WTC11 (cell line): ENCODE results near the gene TSSC4. TPM values are rescaled to one million over a fixed set of nuclear protein-coding genes. Genes with fewer than 3 reads are reported as not detected.

Experiments used
- ATAC-seq: fragments of 200-7000 bp; cut with Tn5 transposase; 2 replicates; pipeline ENCODE4 v1.10.0; 2021; ENCODE audit warnings: mild to moderate bottlenecking, moderate library complexity
- CTCF ChIA-PET: fragments of 300-600 bp; sonication (Branson Sonifier 250); formaldehyde crosslinking; loops from one replicate; lab custom pipeline; 2021; ENCODE audit warnings: antibody characterized with exemption; lab: Charles Lee
- POLR2A ChIA-PET: fragments of 350-600 bp; sonication (Branson Sonifier 250); formaldehyde crosslinking; loops from one replicate; lab custom pipeline; 2021; ENCODE audit warnings: antibody characterized with exemption; lab: Charles Lee
- DNase-seq: peaks from one replicate; pipeline ENCODE4 v3.0.0; 2021; ENCODE audit warnings: low spot score
- H3K27ac Mint-ChIP-seq: 2 replicates; pipeline ENCODE4 v1.8.0; 2021; ENCODE audit warnings: mixed read lengths
- H3K27me3 Mint-ChIP-seq: 2 replicates; pipeline ENCODE4 v1.8.0; 2021; ENCODE audit warnings: low read depth, mild to moderate bottlenecking, moderate library complexity, mixed read lengths
- H3K36me3 Mint-ChIP-seq: 2 replicates; pipeline ENCODE4 v1.8.0; 2021; ENCODE audit warnings: mixed read lengths
- H3K4me1 Mint-ChIP-seq: 2 replicates; pipeline ENCODE4 v1.8.0; 2022; ENCODE audit warnings: mixed read lengths
- H3K4me3 Mint-ChIP-seq: 2 replicates; pipeline ENCODE4 v1.8.0; 2021; ENCODE audit warnings: mild to moderate bottlenecking, moderate library complexity, mixed read lengths
- H3K9me3 Mint-ChIP-seq: 2 replicates; pipeline ENCODE4 v1.8.0; 2021; ENCODE audit warnings: mixed read lengths
- ARID4B ChIP-seq: sonication (generic); formaldehyde crosslinking; IDR thresholded peaks from 2 replicates; pipeline ENCODE4 v1.8.0; 2023; ENCODE audit warnings: missing genetic modification reagents, mild to moderate bottlenecking, borderline replicate concordance
- ATF1 ChIP-seq: sonication (generic); formaldehyde crosslinking; IDR thresholded peaks from 2 replicates; pipeline ENCODE4 v1.8.1; 2023; ENCODE audit warnings: mild to moderate bottlenecking, moderate library complexity, missing genetic modification reagents
- CREM ChIP-seq: sonication (generic); formaldehyde crosslinking; IDR thresholded peaks from 2 replicates; pipeline ENCODE4 v1.8.1; 2022; ENCODE audit warnings: mild to moderate bottlenecking, missing genetic modification reagents, moderate library complexity
- E2F5 ChIP-seq: sonication (generic); formaldehyde crosslinking; IDR thresholded peaks from 2 replicates; pipeline ENCODE4 v1.8.1; 2022; ENCODE audit warnings: mild to moderate bottlenecking, moderate library complexity, missing genetic modification reagents
- EMX1 ChIP-seq: fragments of 250-450 bp; sonication (Bioruptor Pico); IDR thresholded peaks from 2 replicates; pipeline ENCODE4 v1.8.0; 2021; ENCODE audit warnings: mild to moderate bottlenecking
- ERG ChIP-seq: fragments of 250-450 bp; sonication (Bioruptor Pico); IDR thresholded peaks from 2 replicates; pipeline ENCODE4 v1.8.0; 2021; ENCODE audit warnings: mild to moderate bottlenecking
- ESRRA ChIP-seq: sonication (generic); formaldehyde crosslinking; IDR thresholded peaks from 2 replicates; pipeline ENCODE4 v1.8.1; 2022; ENCODE audit warnings: mild to moderate bottlenecking, missing genetic modification reagents, borderline replicate concordance
- FOXK1 ChIP-seq: sonication (generic); formaldehyde crosslinking; IDR thresholded peaks from 2 replicates; pipeline ENCODE4 v1.8.0; 2022; ENCODE audit warnings: mild to moderate bottlenecking, moderate library complexity, missing genetic modification reagents
- FOXP4 ChIP-seq: sonication (generic); formaldehyde crosslinking; IDR thresholded peaks from 2 replicates; pipeline ENCODE4 v1.8.0; 2022; ENCODE audit warnings: mild to moderate bottlenecking, missing genetic modification reagents
- GTF2I ChIP-seq: fragments of 250-450 bp; sonication (Bioruptor Pico); conservative IDR thresholded peaks from 2 replicates; pipeline ENCODE4 v1.4.0; 2021; ENCODE audit warnings: mild to moderate bottlenecking
- HMGA2 ChIP-seq: fragments of 250-450 bp; sonication (Bioruptor Pico); IDR thresholded peaks from 2 replicates; pipeline ENCODE4 v1.4.0; 2021; ENCODE audit warnings: mild to moderate bottlenecking, moderate library complexity
- IRF1 ChIP-seq: sonication (generic); formaldehyde crosslinking; IDR thresholded peaks from 2 replicates; pipeline ENCODE4 v1.8.0; 2023; ENCODE audit warnings: missing genetic modification reagents
- MAX ChIP-seq: sonication (generic); formaldehyde crosslinking; IDR thresholded peaks from 2 replicates; pipeline ENCODE4 v1.8.0; 2022; ENCODE audit warnings: mild to moderate bottlenecking, missing genetic modification reagents
- MXD4 ChIP-seq: fragments of 250-450 bp; sonication (Bioruptor Pico); IDR thresholded peaks from 2 replicates; pipeline ENCODE4 v1.8.0; 2021; ENCODE audit warnings: mild to moderate bottlenecking, moderate library complexity, borderline replicate concordance
- NR3C1 ChIP-seq: sonication (generic); formaldehyde crosslinking; conservative IDR thresholded peaks from 2 replicates; pipeline ENCODE4 v1.8.1; 2023; ENCODE audit warnings: low read depth, mild to moderate bottlenecking, missing genetic modification reagents
- OVOL2 ChIP-seq: fragments of 250-450 bp; sonication (Bioruptor Pico); IDR thresholded peaks from 2 replicates; pipeline ENCODE4 v1.9.0; 2021; ENCODE audit warnings: mild to moderate bottlenecking, borderline replicate concordance
- TEAD4 ChIP-seq: sonication (generic); formaldehyde crosslinking; IDR thresholded peaks from 2 replicates; pipeline ENCODE4 v1.8.0; 2022; ENCODE audit warnings: mild to moderate bottlenecking, missing genetic modification reagents
- ZBTB21 ChIP-seq: sonication (generic); formaldehyde crosslinking; IDR thresholded peaks from 2 replicates; pipeline ENCODE4 v1.8.1; 2023; ENCODE audit warnings: mild to moderate bottlenecking, missing genetic modification reagents, borderline replicate concordance
- ZNF532 ChIP-seq: fragments of 250-450 bp; sonication (Bioruptor Pico); IDR thresholded peaks from 2 replicates; pipeline ENCODE4 v1.9.0; 2021; ENCODE audit warnings: mild to moderate bottlenecking, borderline replicate concordance
- total RNA-seq: library from RNA; stranded (reverse); gene quantifications from 3 replicates; pipeline ENCODE4 v1.2.3, GENCODE V29; 2021

The TSSC4 gene
- total RNA-seq, 1 experiment from 2014 or later, result 41.4 TPM

- Mint-ChIP-seq H3K4me3 (no peak overlapping the region), H3K27ac (no peak overlapping the region), H3K4me1 (no peaks in the 10 kb centered on the region), H3K27me3 (peaks cover 48% of the 10 kb centered on the region), H3K36me3 (no peaks in the 10 kb centered on the region)
- CTCF ChIA-PET, result interaction anchor here (0.7 to 1.6 kb wide), 4 partner anchors 9 to 456 kb away, joined by 3 to 4 read pairs (median 4); no protein-coding TSS in a partner anchor
- no peak for DNase-seq
- no peak for TF ChIP-seq CREM
- no peak for TF ChIP-seq EMX1 (CRISPR knock-in tag)
- TF ChIP-seq ZNF532 (CRISPR knock-in tag), result no peak
- no peak for TF ChIP-seq ATF1 (CRISPR knock-in tag)
- TF ChIP-seq, all 79 proteins: peak for 0
- POLR2A ChIA-PET, result no interaction called here
- H3K9me3 Mint-ChIP-seq, result peaks cover 5% of the 10 kb centered on the region
- ATAC-seq, result no peak
Measured at GRCh38 chr11:2436521-2437031, 36.0 kb downstream of the TSSC4 start.

- Mint-ChIP-seq H3K4me3 (no peak overlapping the region), H3K4me1 (no peaks in the 10 kb centered on the region), H3K27ac (no peak overlapping the region), H3K36me3 (no peaks in the 10 kb centered on the region), H3K27me3 (peaks cover 55% of the 10 kb centered on the region), H3K9me3 (peaks cover 5% of the 10 kb centered on the region)
- POLR2A ChIA-PET, result no interaction called here
- ATAC-seq, result no peak
- DNase-seq, result no peak
- CTCF ChIA-PET, result interaction anchor here (1.4 to 1.6 kb wide), 2 partner anchors 10 to 455 kb away, joined by 4 read pairs; no protein-coding TSS in a partner anchor
- TF ChIP-seq ERG (CRISPR knock-in tag), result no peak
- TF ChIP-seq GTF2I (CRISPR knock-in tag), result no peak
- TF ChIP-seq ESRRA, result no peak
- no peak for TF ChIP-seq NR3C1
- no peak for TF ChIP-seq ZBTB21 (CRISPR knock-in tag)
- TF ChIP-seq EMX1 (CRISPR knock-in tag), result no peak
- no peak for TF ChIP-seq CREM
- TF ChIP-seq E2F5 (CRISPR knock-in tag), result no peak
- no peak for TF ChIP-seq OVOL2
- TF ChIP-seq MAX (CRISPR knock-in tag), result no peak
- TF ChIP-seq TEAD4 (CRISPR knock-in tag), result no peak
- TF ChIP-seq FOXK1 (CRISPR knock-in tag), result no peak
- TF ChIP-seq MXD4, result no peak
- TF ChIP-seq HMGA2 (CRISPR knock-in tag), result no peak
- no peak for TF ChIP-seq FOXP4 (CRISPR knock-in tag)
- TF ChIP-seq IRF1, result no peak
- no peak for TF ChIP-seq ARID4B (CRISPR knock-in tag)
Measured at GRCh38 chr11:2437516-2437915, 37.0 kb downstream of the TSSC4 start.
